HEK293 (cell line): ENCODE results near the gene LGALSL.

Experiments used
- CTCF ChIA-PET: fragments of 350-600 bp; formaldehyde crosslinking; extraction: SDS; loops from one replicate; lab custom pipeline; 2021; ENCODE audit warnings: antibody characterized with exemption; lab: Yijun Ruan, JAX
- POLR2A ChIA-PET: fragments of 300-600 bp; formaldehyde crosslinking; extraction: SDS; loops from one replicate; lab custom pipeline; 2020; ENCODE audit warnings: antibody characterized with exemption, inconsistent platforms; lab: Yijun Ruan, JAX
- H3K27ac ChIP-seq: fragments of 200-500 bp; sonication (Bioruptor generic); 2 replicates; pipeline ENCODE4 v1.5.1; 2014; ENCODE audit warnings: low read depth, low read length, control low read depth, inconsistent platforms; ENCODE audit errors: extremely low read depth
- H3K36me3 ChIP-seq, 2 experiments: fragments of 200-500 bp in 1 of 2; sonication (Bioruptor generic) in 1 of 2; 1 replicate in 1 of 2; 2 replicates in 1 of 2; pipeline ENCODE4 v1.5.1; 2014 to 2017; ENCODE audit warnings: inconsistent platforms in 2 of 2, low read length in 2 of 2; ENCODE audit not compliant: control insufficient read depth in 2 of 2, insufficient read depth in 1 of 2
- H3K4me1 ChIP-seq: fragments of 200-500 bp; sonication (Bioruptor generic); 2 replicates; pipeline ENCODE4 v1.5.1; 2014; ENCODE audit warnings: mild to moderate bottlenecking, low read length, inconsistent platforms; ENCODE audit not compliant: control insufficient read depth, insufficient read depth
- H3K4me3 ChIP-seq: 2 replicates; pipeline ENCODE4 v1.5.1; 2011; ENCODE audit warnings: low read depth, mild to moderate bottlenecking, control low read depth, low read length, moderate library complexity
- H3K9me3 ChIP-seq: fragments of 200-500 bp; sonication (Bioruptor generic); 2 replicates; pipeline ENCODE4 v1.5.1; 2014; ENCODE audit warnings: low read depth, low read length, inconsistent platforms; ENCODE audit not compliant: control insufficient read depth, insufficient read depth
- IKZF3 ChIP-seq: fragments of 450-650 bp; IDR thresholded peaks from 2 replicates; pipeline ENCODE4 v1.5.0; 2018; ENCODE audit warnings: missing biosample characterization, mild to moderate bottlenecking, missing genetic modification characterization, moderate library complexity
- INSM2 ChIP-seq: fragments of 450-650 bp; formaldehyde crosslinking; IDR thresholded peaks from 2 replicates; pipeline ENCODE4 v1.5.1; 2016; ENCODE audit warnings: missing biosample characterization, missing genetic modification characterization
- PRDM10 ChIP-seq: fragments of 450-650 bp; formaldehyde crosslinking; IDR thresholded peaks from 2 replicates; pipeline ENCODE4 v1.5.1; 2016; ENCODE audit warnings: missing biosample characterization, missing genetic modification characterization
- YY2 ChIP-seq: fragments of 450-650 bp; formaldehyde crosslinking; IDR thresholded peaks from 2 replicates; pipeline ENCODE4 v1.5.1; 2016; ENCODE audit warnings: missing biosample characterization, missing genetic modification characterization
- ZNF114 ChIP-seq: fragments of 450-650 bp; formaldehyde crosslinking; IDR thresholded peaks from 2 replicates; pipeline ENCODE4 v1.5.0; 2017; ENCODE audit warnings: missing biosample characterization, missing genetic modification characterization
- ZNF175 ChIP-seq: fragments of 450-650 bp; formaldehyde crosslinking; IDR thresholded peaks from 2 replicates; pipeline ENCODE4 v1.5.1; 2016; ENCODE audit warnings: missing biosample characterization, missing genetic modification characterization
- ZNF2 ChIP-seq: fragments of 450-650 bp; formaldehyde crosslinking; IDR thresholded peaks from 2 replicates; pipeline ENCODE4 v1.5.1; 2016; ENCODE audit warnings: missing biosample characterization, missing genetic modification characterization
- ZNF239 ChIP-seq: fragments of 450-650 bp; formaldehyde crosslinking; IDR thresholded peaks from 2 replicates; pipeline ENCODE4 v1.5.1; 2016; ENCODE audit warnings: missing biosample characterization, missing genetic modification characterization
- ZNF248 ChIP-seq: fragments of 450-650 bp; formaldehyde crosslinking; IDR thresholded peaks from 2 replicates; pipeline ENCODE4 v1.5.1; 2017; ENCODE audit warnings: missing biosample characterization, missing genetic modification characterization
- ZNF311 ChIP-seq: fragments of 450-650 bp; formaldehyde crosslinking; IDR thresholded peaks from 2 replicates; pipeline ENCODE4 v1.5.1; 2017; ENCODE audit warnings: missing biosample characterization, missing genetic modification characterization, borderline replicate concordance
- ZNF423 ChIP-seq: fragments of 450-650 bp; formaldehyde crosslinking; IDR thresholded peaks from 2 replicates; pipeline ENCODE4 v1.5.1; 2016; ENCODE audit warnings: missing biosample characterization, missing genetic modification characterization
- ZNF510 ChIP-seq: fragments of 450-650 bp; formaldehyde crosslinking; IDR thresholded peaks from 2 replicates; pipeline ENCODE4 v1.5.1; 2018; ENCODE audit warnings: mild to moderate bottlenecking, missing genetic modification characterization, missing biosample characterization; ENCODE audit not compliant: insufficient replicate concordance
- ZNF621 ChIP-seq: fragments of 450-650 bp; formaldehyde crosslinking; IDR thresholded peaks from 2 replicates; pipeline ENCODE4 v1.5.1; 2017; ENCODE audit warnings: missing biosample characterization, missing genetic modification characterization
- ZNF654 ChIP-seq: fragments of 450-650 bp; formaldehyde crosslinking; IDR thresholded peaks from 2 replicates; pipeline ENCODE4 v1.5.1; 2016; ENCODE audit warnings: low read depth, missing biosample characterization, missing genetic modification characterization
- ZNF707 ChIP-seq: fragments of 450-650 bp; formaldehyde crosslinking; IDR thresholded peaks from 2 replicates; pipeline ENCODE4 v1.5.1; 2016; ENCODE audit warnings: missing biosample characterization, missing genetic modification characterization
- TF ChIP-seq, protein P1 (sequence below): fragments of 450-650 bp; formaldehyde crosslinking; IDR thresholded peaks from 2 replicates; pipeline ENCODE4 v1.5.1; 2016; ENCODE audit warnings: missing biosample characterization, missing genetic modification characterization
- TF ChIP-seq, protein P2 (sequence below): fragments of 450-650 bp; formaldehyde crosslinking; IDR thresholded peaks from 2 replicates; pipeline ENCODE4 v1.5.1; 2016; ENCODE audit warnings: missing biosample characterization, missing genetic modification characterization

LGALSL gene

DNA sequence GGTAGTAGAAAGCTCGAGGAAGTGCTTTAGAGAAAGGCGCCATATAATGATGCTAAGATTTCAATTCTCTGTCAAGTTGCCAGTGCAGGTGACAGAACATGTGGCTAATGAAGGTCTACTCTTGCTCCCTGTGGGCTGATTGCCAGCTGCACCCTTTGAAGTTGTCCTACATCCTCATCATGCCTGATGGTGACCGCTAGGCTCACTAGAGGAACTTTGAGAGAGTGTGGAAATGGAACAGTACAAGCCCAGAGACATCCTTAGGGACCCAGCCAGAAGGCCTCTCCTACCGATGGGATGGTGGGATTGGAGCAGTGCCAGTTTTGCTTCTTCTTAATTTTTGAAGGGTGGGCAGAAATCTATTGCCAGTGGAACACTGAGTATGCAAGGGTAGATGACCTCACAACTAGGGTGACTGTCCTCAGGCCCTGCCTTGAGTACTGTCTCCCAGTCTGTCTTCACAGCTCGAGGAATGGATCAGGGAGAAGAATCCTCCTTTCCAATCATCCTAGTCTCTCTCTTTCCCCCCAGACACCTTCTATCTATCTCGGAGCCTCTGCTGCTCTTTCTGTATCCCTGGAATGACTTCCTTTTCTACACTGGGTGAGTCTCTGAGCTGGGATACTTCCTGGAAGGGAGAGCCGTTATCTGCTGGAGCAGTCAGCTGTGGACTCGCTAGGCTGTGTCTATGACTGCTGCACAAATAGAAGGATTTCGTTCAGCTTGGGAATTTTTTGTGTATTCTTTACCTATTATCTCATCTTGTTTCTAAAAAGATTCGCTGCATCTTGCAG lies 33.5 kb downstream of the LGALSL start:
- ChIA-PET POLR2A (interaction anchor here (1.0 kb wide), 1 partner anchor 157 kb away, joined by 4 read pairs; no protein-coding TSS in a partner anchor), CTCF (interaction anchor here (0.5 to 5.9 kb wide), 45 partner anchors 7 to 438 kb away, joined by 3 to 155 read pairs (median 5); partner anchors contain the start of gene AFTPH)
- Histone ChIP-seq H3K27ac (no peak overlapping the region), H3K4me3 (no peak overlapping the region), H3K9me3 (no peaks in the 10 kb centered on the region), H3K36me3 (no peaks in the 10 kb centered on the region), H3K4me1 (no peaks in the 10 kb centered on the region)
- TF ChIP-seq ZNF2 (tag by site-specific recombination) (no peak), YY2 (no peak), IKZF3 (tag by site-specific recombination) (no peak), ZNF311 (tag by site-specific recombination) (no peak), INSM2 (no peak), ZNF621 (no peak), ZNF423 (tag by site-specific recombination) (no peak), ZNF114 (tag by site-specific recombination) (no peak)

DNA sequence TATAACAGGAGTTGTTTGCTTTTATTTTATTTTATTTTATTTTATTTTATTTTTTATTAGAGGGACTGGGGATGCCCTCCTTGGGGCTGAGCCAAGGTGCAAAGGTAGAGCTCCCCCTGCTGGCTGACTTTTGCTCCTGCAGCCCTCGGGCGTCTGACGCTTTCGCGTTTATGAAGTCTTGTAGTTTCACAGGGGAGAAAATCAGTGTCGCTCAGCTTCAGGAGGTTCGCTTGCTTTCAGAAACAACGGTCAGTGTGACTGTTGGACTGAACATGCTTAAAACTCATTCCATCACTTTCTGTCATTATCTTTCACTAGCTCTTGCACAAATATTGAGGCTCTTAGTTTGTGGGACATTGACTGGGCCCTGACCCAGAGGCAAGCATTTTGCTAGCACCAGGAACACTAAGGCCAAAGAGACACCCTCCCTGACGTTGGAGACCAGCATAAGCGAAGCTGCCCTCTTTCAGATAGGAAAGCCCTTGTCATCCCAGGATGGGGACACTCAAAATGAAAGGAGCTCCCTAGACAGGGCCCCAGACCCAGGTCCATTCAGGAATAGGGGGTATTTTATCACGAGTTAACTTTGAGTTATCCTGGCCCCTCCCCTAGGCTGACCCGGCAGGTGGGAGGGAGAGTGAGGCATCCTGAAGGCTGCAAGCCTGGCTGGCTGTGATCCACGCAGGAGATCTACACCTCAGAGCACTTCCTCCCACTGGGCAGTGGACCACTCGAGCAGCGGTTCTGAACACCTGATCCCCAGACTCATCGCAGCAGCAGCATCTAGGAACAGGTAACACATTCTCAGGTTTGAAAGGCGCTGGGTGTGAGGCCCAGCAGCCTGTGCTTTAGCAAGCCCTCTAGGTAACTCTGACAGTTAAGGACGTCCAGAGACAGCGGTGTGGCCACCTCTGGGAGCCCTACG lies 34.4 kb downstream of the LGALSL start:
- Histone ChIP-seq H3K9me3 (no peaks in the 10 kb centered on the region), H3K4me1 (no peaks in the 10 kb centered on the region), H3K27ac (no peak overlapping the region), H3K4me3 (no peak overlapping the region), H3K36me3 (no peaks in the 10 kb centered on the region)
- ChIA-PET POLR2A (interaction anchor here (1.0 kb wide), 1 partner anchor 158 kb away, joined by 4 read pairs; no protein-coding TSS in a partner anchor), CTCF (interaction anchor here (0.5 to 5.9 kb wide), 45 partner anchors 8 to 439 kb away, joined by 3 to 155 read pairs (median 5); partner anchors contain the start of gene AFTPH)
- TF ChIP-seq ZNF175 (no peak), ZNF239 (no peak), ZNF707 (tag by site-specific recombination) (no peak), PRDM10 (tag by site-specific recombination) (peak; percentile 47; the same call in 1 of the 2 replicates), ZNF510 (no peak), ZNF248 (tag by site-specific recombination) (no peak), ZNF654 (peak; percentile 68)
- TF ChIP-seq, protein P1, sequence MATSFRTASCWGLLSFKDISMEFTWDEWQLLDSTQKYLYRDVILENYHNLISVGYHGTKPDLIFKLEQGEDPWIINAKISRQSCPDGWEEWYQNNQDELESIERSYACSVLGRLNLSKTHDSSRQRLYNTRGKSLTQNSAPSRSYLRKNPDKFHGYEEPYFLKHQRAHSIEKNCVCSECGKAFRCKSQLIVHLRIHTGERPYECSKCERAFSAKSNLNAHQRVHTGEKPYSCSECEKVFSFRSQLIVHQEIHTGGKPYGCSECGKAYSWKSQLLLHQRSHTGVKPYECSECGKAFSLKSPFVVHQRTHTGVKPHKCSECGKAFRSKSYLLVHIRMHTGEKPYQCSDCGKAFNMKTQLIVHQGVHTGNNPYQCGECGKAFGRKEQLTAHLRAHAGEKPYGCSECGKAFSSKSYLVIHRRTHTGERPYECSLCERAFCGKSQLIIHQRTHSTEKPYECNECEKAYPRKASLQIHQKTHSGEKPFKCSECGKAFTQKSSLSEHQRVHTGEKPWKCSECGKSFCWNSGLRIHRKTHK (tag by site-specific recombination) = no peak
- TF ChIP-seq, protein P2, sequence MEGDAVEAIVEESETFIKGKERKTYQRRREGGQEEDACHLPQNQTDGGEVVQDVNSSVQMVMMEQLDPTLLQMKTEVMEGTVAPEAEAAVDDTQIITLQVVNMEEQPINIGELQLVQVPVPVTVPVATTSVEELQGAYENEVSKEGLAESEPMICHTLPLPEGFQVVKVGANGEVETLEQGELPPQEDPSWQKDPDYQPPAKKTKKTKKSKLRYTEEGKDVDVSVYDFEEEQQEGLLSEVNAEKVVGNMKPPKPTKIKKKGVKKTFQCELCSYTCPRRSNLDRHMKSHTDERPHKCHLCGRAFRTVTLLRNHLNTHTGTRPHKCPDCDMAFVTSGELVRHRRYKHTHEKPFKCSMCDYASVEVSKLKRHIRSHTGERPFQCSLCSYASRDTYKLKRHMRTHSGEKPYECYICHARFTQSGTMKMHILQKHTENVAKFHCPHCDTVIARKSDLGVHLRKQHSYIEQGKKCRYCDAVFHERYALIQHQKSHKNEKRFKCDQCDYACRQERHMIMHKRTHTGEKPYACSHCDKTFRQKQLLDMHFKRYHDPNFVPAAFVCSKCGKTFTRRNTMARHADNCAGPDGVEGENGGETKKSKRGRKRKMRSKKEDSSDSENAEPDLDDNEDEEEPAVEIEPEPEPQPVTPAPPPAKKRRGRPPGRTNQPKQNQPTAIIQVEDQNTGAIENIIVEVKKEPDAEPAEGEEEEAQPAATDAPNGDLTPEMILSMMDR (tag by site-specific recombination) = peak; percentile 47
